Right lobe of liver (tissue), 6 donors: ENCODE results near the gene CIRBP. TPM values are rescaled to one million over a fixed set of nuclear protein-coding genes. Genes with fewer than 3 reads are reported as not detected.
A peak's percentile ranks its signal among the peaks of the same experiment; 100 is the strongest.

ENCODE experiments used
- ATAC-seq, 4 donors: fragments of 200-7000 bp; cut with Tn5 transposase; one replicate each; pipeline ENCODE4 v1.9.1; 2020; ENCODE audit warnings: mild to moderate bottlenecking in 4 of 4, moderate library complexity in 4 of 4
- DNase-seq, 3 donors: peaks; one replicate each; pipeline ENCODE4 v3.0.0-alpha.2; 2020
- H3K27ac ChIP-seq, 3 donors: fragments of 200-600 bp; one replicate each; pipeline ENCODE4 v1.8.0; 2022
- H3K27me3 ChIP-seq, 2 donors: fragments of 200-600 bp; one replicate each; pipeline ENCODE4 v1.8.0; 2022
- H3K36me3 ChIP-seq, 4 donors: fragments of 200-600 bp; sonication (generic) in 1 of 4; one replicate each; pipeline versions ENCODE4 v1.5.1 to v1.8.0; 2017 to 2022; ENCODE audit warnings: control low read depth in 1 of 4
- H3K4me1 ChIP-seq, 4 donors: fragments of 200-600 bp; sonication (generic) in 1 of 4; one replicate each; pipeline versions ENCODE4 v1.5.1 to v1.8.0; 2017 to 2022; ENCODE audit warnings: control low read depth in 1 of 4
- H3K4me3 ChIP-seq, 3 donors: fragments of 200-600 bp; one replicate each; pipeline ENCODE4 v1.8.0; 2022
- H3K9me3 ChIP-seq, 4 donors: fragments of 200-600 bp; sonication (generic) in 1 of 4; one replicate each; pipeline versions ENCODE4 v1.5.1 to v1.8.0; 2017 to 2022; ENCODE audit warnings: control low read depth in 1 of 4
- CTCF ChIP-seq, 4 donors: fragments of 200-600 bp in 3 of 4; fragments of 450-650 bp in 1 of 4; IDR thresholded peaks; one replicate each; pipeline versions ENCODE4 v1.5.1 to v1.8.0; 2016 to 2022; ENCODE audit warnings: antibody characterized with exemption in 4 of 4, mild to moderate bottlenecking in 2 of 4
- POLR2A ChIP-seq: fragments of 450-650 bp; IDR thresholded peaks from one replicate; pipeline ENCODE4 v1.6.1; 2017; ENCODE audit warnings: antibody characterized with exemption, mild to moderate bottlenecking
- WGBS: methylation state at CpG from one replicate; pipeline ENCODE4 v1.1.6; 2018; ENCODE audit warnings: low coverage, low lambda C conversion rate; ENCODE audit not compliant: insufficient coverage; ENCODE audit errors: missing lambda C conversion rate; 5-methylcytosine and 5-hydroxymethylcytosine counted together
- intact Hi-C, 2 donors: fragments of 100-400 bp; cut with DNase I; formaldehyde crosslinking; loops; one replicate each; pipeline versions ENCODE4 v1.11.2 to v1.14.1; 2022
- total RNA-seq, 6 experiments: library from RNA; depleted of rRNA in 2 of 6; stranded (reverse); fragments of >200 nt in 2 of 6; fragmentation: NEBNext Ultra II Directional in 3 of 6; extraction: Animal tissue kit (Norgen Biotek cat#: 25700) in 3 of 6; gene quantifications; one replicate each; pipeline versions ENCODE4 v1.1.0 to v1.2.4, GENCODE V29; 2016 to 2023
- donor health status: DM: no; HTN: yes; CAD: no.
- donor health status: DM: no; HTN: no; CAD: no.
- donor health status: DM: no; HTN: no; CAD: no.
- donor health status: DM: no; HTN: yes; CAD: no.
- donor health status: DM: no; HTN: yes; CAD: no.

Gene CIRBP
- total RNA-seq, 6 experiments from 2014 or later = 69.2 to 111 (median 89.5) TPM

- no peak for TF ChIP-seq CTCF (IDR thresholded peaks at IDR 0.05)
- no peak for TF ChIP-seq POLR2A
- WGBS = 0% methylated on average over 10 of the region's 26 CpGs
- Histone ChIP-seq H3K36me3 (peaks cover 17 to 50% (median 29%) of the 10 kb centered on the region in 4 donors), H3K4me1 (peaks cover 0 to 59% (median 20%) of the 10 kb centered on the region in 4 donors), H3K27me3 (no peaks in the 10 kb centered on the region), H3K4me3 (peak overlapping the region; percentile 74 to 92 (median 86)), H3K27ac (peak overlapping the region; percentile 76 to 97 (median 94)), H3K9me3 (no peaks in the 10 kb centered on the region)
- intact Hi-C loops = no loop called here
- peak; percentile 88 to 94 (median 90) for DNase-seq
- ATAC-seq = peak; percentile 20 to 40 (median 32)
Measured at GRCh38 chr19:1252821-1253513, 16.2 kb upstream of the CIRBP start.

- H3K27ac ChIP-seq = peak overlapping the region; percentile 76 to 97 (median 94)
- peaks cover 17 to 52% (median 29%) of the 10 kb centered on the region in 4 donors for H3K36me3 ChIP-seq
- no peak for TF ChIP-seq POLR2A
- TF ChIP-seq CTCF (IDR thresholded peaks at IDR 0.05) = no peak
- DNase-seq (peak in 1 of 3 donors; percentile 81), ATAC-seq (peak; percentile 0 to 5 (median 2))
- H3K4me3 ChIP-seq = peak overlapping the region; percentile 74 to 92 (median 86)
- peaks cover 0 to 62% (median 22%) of the 10 kb centered on the region in 4 donors for H3K4me1 ChIP-seq
- intact Hi-C loops = no loop called here
- 0% methylated on average over 4 of the region's 23 CpGs for WGBS
- H3K27me3 ChIP-seq = no peaks in the 10 kb centered on the region
- H3K9me3 ChIP-seq = no peaks in the 10 kb centered on the region
Measured at GRCh38 chr19:1253514-1254080, 15.5 kb upstream of the CIRBP start.

- intact Hi-C loops = no loop called here
- DNase-seq (peak in 1 of 3 donors; percentile 65), ATAC-seq (no peak)
- H3K27me3 ChIP-seq = no peaks in the 10 kb centered on the region
- H3K27ac ChIP-seq = peak overlapping the region; percentile 76 to 97 (median 94)
- peaks cover 17 to 52% (median 29%) of the 10 kb centered on the region in 4 donors for H3K36me3 ChIP-seq
- peak overlapping the region; percentile 74 to 92 (median 86) for H3K4me3 ChIP-seq
- TF ChIP-seq CTCF (IDR thresholded peaks at IDR 0.05) (no peak), POLR2A (no peak)
- WGBS = 51% methylated on average over 6 of the region's 37 CpGs
- H3K4me1 ChIP-seq = peaks cover 0 to 67% (median 24%) of the 10 kb centered on the region in 4 donors
- no peaks in the 10 kb centered on the region for H3K9me3 ChIP-seq
Measured at GRCh38 chr19:1254081-1254527, 15.0 kb upstream of the CIRBP start.

GRCh38 chr19:1254530-1255185, 14.5 kb upstream of the CIRBP start:
- Histone ChIP-seq H3K27ac (peak overlapping the region; percentile 76 to 97 (median 94)), H3K27me3 (no peaks in the 10 kb centered on the region), H3K36me3 (peaks cover 17 to 52% (median 29%) of the 10 kb centered on the region in 4 donors), H3K9me3 (no peaks in the 10 kb centered on the region), H3K4me3 (peak overlapping the region in 1 of 3 donors; percentile 86), H3K4me1 (peaks cover 0 to 73% (median 28%) of the 10 kb centered on the region in 4 donors)
- 87% methylated on average over 3 of the region's 20 CpGs for WGBS
- ATAC-seq = peak in 3 of 4 donors; percentile 2 to 4 (median 3)
- DNase-seq = peak in 1 of 3 donors; percentile 77
- intact Hi-C loops = no loop called here
- TF ChIP-seq POLR2A (peak; percentile 10), CTCF (IDR thresholded peaks at IDR 0.05) (no peak)
